GM10847 (cell line): Measurements from ENCODE around the gene E4F1.

Experiments
- POLR2A ChIP-seq: IDR thresholded peaks from 2 replicates; pipeline ENCODE4 v1.6.1; 2011; ENCODE audit not compliant: insufficient read length; ENCODE audit errors: extremely low read depth

Gene E4F1

GRCh38 chr16:2231016-2231931, 7.9 kb downstream of the E4F1 start:
- TF ChIP-seq POLR2A, result no peak

GRCh38 chr16:2232094-2232990, 9.0 kb downstream of the E4F1 start:
- TF ChIP-seq POLR2A, result no peak

- no peak for TF ChIP-seq POLR2A
Measured at GRCh38 chr16:2233046-2233775, 9.8 kb downstream of the E4F1 start.

- TF ChIP-seq POLR2A, result no peak
Measured at GRCh38 chr16:2233872-2234812, 10.8 kb downstream of the E4F1 start.

GRCh38 chr16:2234813-2235170, 11.4 kb downstream of the E4F1 start:
- TF ChIP-seq POLR2A, result no peak

GRCh38 chr16:2235234-2235651, 11.9 kb downstream of the E4F1 start:
- no peak for TF ChIP-seq POLR2A

- no peak for TF ChIP-seq POLR2A
Measured at GRCh38 chr16:2235695-2236336, 12.4 kb downstream of the E4F1 start.

GRCh38 chr16:2236337-2237101, 13.1 kb downstream of the E4F1 start, which contains the start of gene DNASE1L2:
DNASE1L2 (plus strand) TSS chr16:2236444; CDS start chr16:2236817, 373 bp downstream.
- no peak for TF ChIP-seq POLR2A

GRCh38 chr16:2237102-2237482, 13.7 kb downstream of the E4F1 start:
- no peak for TF ChIP-seq POLR2A

- TF ChIP-seq POLR2A, result no peak
Measured at GRCh38 chr16:2237493-2238149, 14.2 kb downstream of the E4F1 start.

GRCh38 chr16:2238150-2238837, 14.9 kb downstream of the E4F1 start:
- TF ChIP-seq POLR2A, result no peak

- no peak for TF ChIP-seq POLR2A
Measured at GRCh38 chr16:2238838-2239675, 15.7 kb downstream of the E4F1 start.
